ENCODE results near the gene CDK10.
A peak's percentile ranks its signal among the peaks of the same experiment; 100 is the strongest.

The CDK10 gene

GRCh38 chr16:89686520-89687091, at the start of gene CDK10:
Gene CDK10 (plus strand): TSS chr16:89686689. CDS start chr16:89686711, 22 bp downstream.
- Mint-ChIP-seq H3K4me3 (peak within 1 kb of the TSS; percentile 94), H3K27me3 (no peaks in the 10 kb centered on the region), H3K4me1 (ENCODE audit: low read depth) (peaks cover 19% of the 10 kb centered on the region), H3K36me3 (ENCODE audit: low read depth) (peaks cover 35% of the 10 kb centered on the region), H3K27ac (peak within 1 kb of the TSS; percentile 86), H3K9me3 (peaks cover 17% of the 10 kb centered on the region)
- intact Hi-C loops (cut with micrococcal nuclease): no loop called here

- Mint-ChIP-seq H3K4me1 (ENCODE audit: low read depth) (peaks cover 9% of the 10 kb centered on the region), H3K27ac (no peak overlapping the region), H3K9me3 (peaks cover 10% of the 10 kb centered on the region), H3K4me3 (no peak overlapping the region), H3K36me3 (ENCODE audit: low read depth) (no peaks in the 10 kb centered on the region), H3K27me3 (peaks cover 20% of the 10 kb centered on the region)
- intact Hi-C loops (cut with micrococcal nuclease): no loop called here
Observed at GRCh38 chr16:89637379-89637778, 49.1 kb upstream of the CDK10 start.

- Mint-ChIP-seq H3K4me3 (no peak overlapping the region), H3K27ac (no peak overlapping the region), H3K36me3 (ENCODE audit: low read depth) (no peaks in the 10 kb centered on the region), H3K9me3 (peaks cover 10% of the 10 kb centered on the region), H3K4me1 (ENCODE audit: low read depth) (peaks cover 9% of the 10 kb centered on the region), H3K27me3 (peaks cover 16% of the 10 kb centered on the region)
- intact Hi-C loops (cut with micrococcal nuclease): no loop called here
Observed at GRCh38 chr16:89638455-89638854, 48.0 kb upstream of the CDK10 start.

- no peak overlapping the region for H3K27ac Mint-ChIP-seq
- peaks cover 16% of the 10 kb centered on the region for H3K27me3 Mint-ChIP-seq
- H3K4me3 Mint-ChIP-seq: no peak overlapping the region
- peaks cover 10% of the 10 kb centered on the region for H3K9me3 Mint-ChIP-seq
- H3K36me3 Mint-ChIP-seq (ENCODE audit: low read depth): peaks cover 2% of the 10 kb centered on the region
- H3K4me1 Mint-ChIP-seq (ENCODE audit: low read depth): peaks cover 9% of the 10 kb centered on the region
- intact Hi-C loops (cut with micrococcal nuclease): no loop called here
Observed at GRCh38 chr16:89639385-89639784, 47.1 kb upstream of the CDK10 start.

GRCh38 chr16:89641458-89642119, 44.9 kb upstream of the CDK10 start:
- peaks cover 9% of the 10 kb centered on the region for H3K4me1 Mint-ChIP-seq (ENCODE audit: low read depth)
- intact Hi-C loops (cut with micrococcal nuclease): loop anchor here (1.0 kb wide), 1 partner anchor 67 kb away; no protein-coding TSS in a partner anchor
- H3K4me3 Mint-ChIP-seq: no peak overlapping the region
- peaks cover 16% of the 10 kb centered on the region for H3K27me3 Mint-ChIP-seq
- H3K27ac Mint-ChIP-seq: no peak overlapping the region
- no peaks in the 10 kb centered on the region for H3K9me3 Mint-ChIP-seq
- peaks cover 24% of the 10 kb centered on the region for H3K36me3 Mint-ChIP-seq (ENCODE audit: low read depth)

- H3K27me3 Mint-ChIP-seq: peaks cover 14% of the 10 kb centered on the region
- H3K36me3 Mint-ChIP-seq (ENCODE audit: low read depth): peaks cover 34% of the 10 kb centered on the region
- H3K4me1 Mint-ChIP-seq (ENCODE audit: low read depth): peaks cover 9% of the 10 kb centered on the region
- H3K9me3 Mint-ChIP-seq: no peaks in the 10 kb centered on the region
- intact Hi-C loops (cut with micrococcal nuclease): no loop called here
- no peak overlapping the region for H3K4me3 Mint-ChIP-seq
- H3K27ac Mint-ChIP-seq: no peak overlapping the region
Observed at GRCh38 chr16:89642574-89642973, 43.9 kb upstream of the CDK10 start.

- H3K27ac Mint-ChIP-seq: no peak overlapping the region
- H3K27me3 Mint-ChIP-seq: peaks cover 9% of the 10 kb centered on the region
- H3K36me3 Mint-ChIP-seq (ENCODE audit: low read depth): peaks cover 40% of the 10 kb centered on the region
- H3K4me1 Mint-ChIP-seq (ENCODE audit: low read depth): peaks cover 9% of the 10 kb centered on the region
- no peaks in the 10 kb centered on the region for H3K9me3 Mint-ChIP-seq
- no peak overlapping the region for H3K4me3 Mint-ChIP-seq
- intact Hi-C loops (cut with micrococcal nuclease): no loop called here
Observed at GRCh38 chr16:89643769-89644300, 42.7 kb upstream of the CDK10 start.

- Mint-ChIP-seq H3K36me3 (ENCODE audit: low read depth) (peaks cover 53% of the 10 kb centered on the region), H3K27ac (no peak overlapping the region), H3K4me3 (no peak overlapping the region), H3K9me3 (no peaks in the 10 kb centered on the region), H3K27me3 (peaks cover 9% of the 10 kb centered on the region), H3K4me1 (ENCODE audit: low read depth) (peaks cover 9% of the 10 kb centered on the region)
- intact Hi-C loops (cut with micrococcal nuclease): no loop called here
Observed at GRCh38 chr16:89645122-89645521, 41.4 kb upstream of the CDK10 start.

GRCh38 chr16:89646270-89646669, 40.2 kb upstream of the CDK10 start:
- Mint-ChIP-seq H3K9me3 (no peaks in the 10 kb centered on the region), H3K4me1 (ENCODE audit: low read depth) (no peaks in the 10 kb centered on the region), H3K27ac (no peak overlapping the region), H3K27me3 (peaks cover 1% of the 10 kb centered on the region), H3K36me3 (ENCODE audit: low read depth) (peaks cover 65% of the 10 kb centered on the region), H3K4me3 (no peak overlapping the region)
- intact Hi-C loops (cut with micrococcal nuclease): no loop called here

GRCh38 chr16:89646906-89647305, 39.6 kb upstream of the CDK10 start:
- no peak overlapping the region for H3K27ac Mint-ChIP-seq
- H3K36me3 Mint-ChIP-seq (ENCODE audit: low read depth): peaks cover 71% of the 10 kb centered on the region
- no peaks in the 10 kb centered on the region for H3K9me3 Mint-ChIP-seq
- H3K27me3 Mint-ChIP-seq: no peaks in the 10 kb centered on the region
- no peaks in the 10 kb centered on the region for H3K4me1 Mint-ChIP-seq (ENCODE audit: low read depth)
- intact Hi-C loops (cut with micrococcal nuclease): no loop called here
- H3K4me3 Mint-ChIP-seq: no peak overlapping the region

- Mint-ChIP-seq H3K27me3 (no peaks in the 10 kb centered on the region), H3K9me3 (no peaks in the 10 kb centered on the region), H3K4me3 (no peak overlapping the region), H3K36me3 (ENCODE audit: low read depth) (peaks cover 77% of the 10 kb centered on the region), H3K27ac (no peak overlapping the region), H3K4me1 (ENCODE audit: low read depth) (peaks cover 15% of the 10 kb centered on the region)
- intact Hi-C loops (cut with micrococcal nuclease): no loop called here
Observed at GRCh38 chr16:89651584-89651983, 34.9 kb upstream of the CDK10 start.

- intact Hi-C loops (cut with micrococcal nuclease): no loop called here
- Mint-ChIP-seq H3K27me3 (peaks cover 2% of the 10 kb centered on the region), H3K27ac (peak overlapping the region; percentile 5), H3K4me1 (ENCODE audit: low read depth) (peaks cover 27% of the 10 kb centered on the region), H3K36me3 (ENCODE audit: low read depth) (peaks cover 74% of the 10 kb centered on the region), H3K4me3 (no peak overlapping the region), H3K9me3 (no peaks in the 10 kb centered on the region)
Observed at GRCh38 chr16:89653656-89654295, 32.7 kb upstream of the CDK10 start.

GRCh38 chr16:89655062-89655643, 31.3 kb upstream of the CDK10 start:
- no peaks in the 10 kb centered on the region for H3K9me3 Mint-ChIP-seq
- H3K4me3 Mint-ChIP-seq: no peak overlapping the region
- H3K27me3 Mint-ChIP-seq: peaks cover 2% of the 10 kb centered on the region
- intact Hi-C loops (cut with micrococcal nuclease): no loop called here
- H3K4me1 Mint-ChIP-seq (ENCODE audit: low read depth): peaks cover 32% of the 10 kb centered on the region
- H3K36me3 Mint-ChIP-seq (ENCODE audit: low read depth): peaks cover 62% of the 10 kb centered on the region
- peak overlapping the region; percentile 89 for H3K27ac Mint-ChIP-seq
